HG03439 (cell line): ENCODE results near the gene POU2F3.
A peak's percentile ranks its signal among the peaks of the same experiment; 100 is the strongest.
"Not testable (repeated sequence)": the region's sequence is repeated elsewhere in the genome, so short reads cannot be mapped to it uniquely, and the experiment has no call there.

Source experiments
- ATAC-seq: cut with Tn5 transposase; IDR thresholded peaks from one replicate; pipeline ENCODE4 v1.9.1; 2021; ENCODE audit warnings: mild to moderate bottlenecking, moderate library complexity; ENCODE audit not compliant: unreplicated experiment

POU2F3 gene

DNA sequence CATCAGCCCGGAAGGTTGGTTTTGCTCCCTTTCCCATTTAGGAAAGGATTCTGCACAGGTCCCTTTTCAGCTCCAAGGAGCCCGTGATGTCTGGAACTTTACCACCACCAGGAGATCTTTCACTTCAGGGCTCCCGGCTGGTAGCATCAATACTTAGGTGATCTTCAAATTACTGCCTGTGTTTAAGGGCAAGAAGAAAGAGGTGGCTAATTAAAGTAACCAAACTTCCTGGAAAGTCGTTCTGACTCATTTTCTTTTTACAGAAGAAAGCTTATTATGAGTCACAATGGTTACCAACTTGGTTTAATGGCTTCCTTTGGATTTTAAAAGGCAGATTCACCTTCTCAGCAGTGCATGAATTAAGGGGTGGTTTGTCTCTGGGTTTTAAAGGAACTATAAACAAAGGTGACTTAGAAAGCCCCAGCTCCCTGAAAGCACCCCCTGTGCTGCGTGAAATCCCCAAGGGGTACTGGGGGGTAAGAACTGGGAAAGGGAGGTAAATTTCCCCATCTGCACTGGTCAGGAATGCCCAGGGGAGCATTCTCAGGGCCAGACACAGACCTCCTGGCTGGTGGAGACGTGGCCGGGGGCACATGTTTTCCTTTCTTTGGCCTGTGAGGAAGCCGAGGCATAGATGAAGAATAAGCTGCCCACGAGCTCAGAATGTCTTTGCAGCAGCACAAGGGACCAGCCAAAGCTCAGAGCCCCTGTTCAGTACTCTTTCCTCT is 8.8 kb downstream of the POU2F3 start:
- peak; percentile 56 for ATAC-seq

DNA sequence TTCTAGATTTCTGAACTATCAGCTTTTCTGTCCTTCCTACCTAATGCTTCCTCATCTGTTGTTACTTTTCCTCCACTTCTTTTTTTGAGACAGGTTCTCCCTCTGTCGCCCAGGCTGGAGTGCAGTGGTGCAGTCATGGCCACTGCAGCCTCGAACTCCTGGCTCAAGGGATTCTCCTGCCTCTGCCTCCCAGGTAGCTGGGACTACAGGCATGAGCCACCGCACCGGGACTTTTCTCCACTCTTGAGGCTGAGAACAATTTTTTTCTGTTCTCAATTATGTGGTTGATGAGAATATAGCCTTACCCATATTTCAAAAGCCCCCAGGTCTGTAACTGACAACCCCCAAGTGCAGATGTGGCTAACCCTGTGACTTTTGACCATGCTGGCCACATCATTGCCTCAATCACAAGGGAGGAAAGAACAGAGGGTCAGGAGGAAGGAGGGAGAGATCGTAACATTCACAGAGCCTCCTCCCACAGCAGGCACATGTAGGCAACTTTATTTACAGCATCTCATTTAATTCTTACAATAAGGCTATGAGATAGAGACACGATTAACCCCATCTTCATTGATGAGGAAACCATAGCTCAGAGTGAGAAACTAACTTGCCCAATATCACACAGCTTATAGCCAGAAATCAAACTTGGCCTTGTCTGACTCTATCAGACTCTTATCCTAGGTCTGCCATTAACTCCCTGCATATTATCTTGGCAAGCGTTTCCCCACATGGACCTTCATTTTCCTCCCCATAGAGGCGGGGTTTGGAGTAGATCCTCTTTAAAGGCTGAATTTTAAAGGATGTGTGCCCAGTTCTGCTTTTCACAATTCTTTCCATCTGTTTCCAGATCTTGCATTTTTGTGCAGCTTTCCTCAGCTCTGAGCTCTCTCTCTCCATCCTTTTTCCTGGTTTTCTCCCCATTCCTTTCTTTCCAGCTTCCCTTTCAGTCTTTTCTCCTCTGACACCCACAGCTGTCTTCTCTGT is 9.6 kb downstream of the POU2F3 start:
- ATAC-seq: no peak

DNA sequence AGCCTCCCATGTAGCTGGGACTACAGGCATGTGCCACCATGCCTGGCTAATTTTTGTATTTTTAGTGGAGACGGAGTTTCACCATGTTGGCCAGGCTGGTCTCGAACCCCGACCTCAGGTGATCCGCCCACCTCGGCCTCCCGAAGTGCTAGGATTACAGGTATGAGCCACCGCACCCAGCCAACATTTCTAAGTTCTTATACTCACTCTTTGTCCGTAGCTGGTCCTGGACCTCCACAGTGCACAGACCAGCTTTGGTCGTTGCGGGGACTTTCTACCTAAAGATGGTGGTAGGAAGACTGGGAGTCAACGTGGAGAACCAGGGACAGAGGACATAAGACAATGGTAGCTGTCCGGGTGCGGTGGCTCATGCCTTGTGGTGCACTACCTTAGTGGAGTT is 13.4 kb downstream of the POU2F3 start:
- not testable (repeated sequence) for ATAC-seq

DNA sequence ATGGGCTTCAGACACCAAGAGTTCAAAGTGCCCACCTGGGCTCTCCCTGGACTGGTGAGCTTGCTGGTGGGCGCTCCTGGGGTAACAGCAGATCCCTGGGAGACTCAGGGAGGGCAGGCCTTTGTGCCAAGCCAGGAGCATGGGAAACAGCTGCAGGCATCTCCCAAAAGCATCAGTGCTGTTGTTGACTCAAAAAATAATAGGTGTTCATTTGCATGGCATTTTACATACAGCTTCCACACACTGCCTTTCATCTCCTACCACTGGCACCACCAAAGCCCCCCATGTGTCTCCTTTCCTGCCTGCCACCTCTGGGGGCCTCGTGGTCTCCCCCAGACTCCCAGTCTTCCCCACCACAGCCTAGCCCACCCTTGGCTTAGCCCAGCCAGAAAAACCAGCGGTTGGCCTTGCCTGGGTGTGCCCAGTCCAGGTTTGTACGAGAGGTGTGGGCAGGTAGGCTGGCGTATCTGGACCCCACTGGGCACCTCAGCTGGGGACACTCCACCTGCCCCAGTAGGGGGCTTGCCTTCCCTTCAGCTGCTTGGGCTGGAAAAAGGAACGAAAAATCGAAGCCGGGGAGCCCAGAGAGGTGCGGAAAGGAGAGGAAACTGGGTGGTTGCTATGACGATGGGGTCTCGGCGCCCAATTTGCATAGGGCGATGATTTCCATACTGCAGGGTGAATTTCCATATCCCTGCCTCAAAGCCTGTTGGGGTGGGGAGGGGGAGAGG is 15.0 kb downstream of the POU2F3 start:
- ATAC-seq: no peak

DNA sequence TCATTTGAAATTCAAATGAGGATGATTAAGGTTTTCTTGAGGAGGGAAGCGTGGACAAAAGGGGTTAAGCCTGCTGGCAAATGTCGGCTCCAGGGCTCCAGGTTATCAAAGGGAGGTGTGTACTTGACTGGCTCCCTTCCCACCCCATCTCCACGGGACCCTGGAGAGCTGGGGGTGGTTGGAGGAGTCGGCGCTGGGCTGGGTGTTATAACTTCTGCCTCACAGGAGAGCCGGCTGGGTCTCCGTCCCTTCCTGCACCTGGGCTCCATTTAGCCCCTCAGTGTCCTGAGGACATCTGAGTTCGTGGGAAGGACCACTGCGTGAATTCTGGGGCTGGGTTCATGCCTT is 15.6 kb downstream of the POU2F3 start:
- no peak for ATAC-seq

DNA sequence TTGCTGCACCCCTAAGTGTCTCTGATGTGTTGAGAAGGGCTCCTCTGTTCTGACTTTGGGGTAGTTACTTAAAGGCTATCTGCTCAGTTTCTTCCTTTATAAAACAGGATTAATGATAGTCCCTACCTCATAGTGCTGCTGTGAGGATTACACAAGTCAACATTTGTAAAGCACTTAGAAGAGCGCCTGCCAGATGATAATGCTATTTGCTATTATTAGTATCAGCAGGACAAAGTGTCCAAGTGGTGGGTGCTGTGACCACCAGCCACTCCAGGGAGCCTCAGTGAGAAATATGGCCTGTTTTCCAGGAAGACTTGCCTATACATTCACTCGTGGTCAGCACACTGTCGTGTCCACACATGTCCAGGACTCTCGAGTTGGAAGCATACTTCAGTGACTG is 16.2 kb downstream of the POU2F3 start:
- ATAC-seq: no peak

DNA sequence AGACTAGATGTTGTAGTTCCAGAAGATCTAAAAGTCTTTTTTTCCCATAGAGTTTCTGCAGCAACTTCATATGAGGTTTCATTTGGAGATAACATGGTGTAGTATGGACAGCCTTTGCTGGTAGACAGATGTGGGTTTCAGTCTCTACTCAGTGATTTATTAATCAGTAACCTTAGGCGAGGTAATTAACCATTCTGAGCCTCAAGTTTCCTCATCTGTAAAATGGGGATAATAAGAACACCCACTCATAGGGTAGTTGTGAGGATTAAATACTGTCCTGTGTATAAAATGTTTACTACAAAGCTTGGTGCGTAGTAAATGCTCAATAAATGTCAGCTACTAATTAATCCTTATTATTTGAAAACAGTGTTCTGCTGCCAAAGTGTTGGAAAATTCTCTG is 16.8 kb downstream of the POU2F3 start:
- no peak for ATAC-seq

DNA sequence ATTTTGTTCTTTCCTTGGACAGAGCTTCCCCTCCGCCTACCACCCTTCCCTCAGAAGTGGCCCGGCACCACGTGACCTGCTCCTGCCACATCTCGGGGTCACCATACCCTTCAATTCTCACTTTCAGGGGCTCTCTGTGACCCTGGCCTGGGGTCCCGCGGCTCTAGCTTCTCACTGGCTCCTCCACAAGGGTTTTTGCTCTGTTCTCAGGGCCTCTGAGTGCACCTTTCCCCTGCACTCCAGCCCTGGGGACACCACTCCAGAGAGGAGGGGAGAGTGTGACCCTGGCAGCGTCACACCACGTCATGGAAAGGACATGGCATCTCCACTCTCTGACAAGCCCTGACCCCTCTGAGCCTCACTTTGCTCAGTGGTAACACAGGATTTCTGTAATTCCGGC is 17.4 kb downstream of the POU2F3 start:
- ATAC-seq: no peak

DNA sequence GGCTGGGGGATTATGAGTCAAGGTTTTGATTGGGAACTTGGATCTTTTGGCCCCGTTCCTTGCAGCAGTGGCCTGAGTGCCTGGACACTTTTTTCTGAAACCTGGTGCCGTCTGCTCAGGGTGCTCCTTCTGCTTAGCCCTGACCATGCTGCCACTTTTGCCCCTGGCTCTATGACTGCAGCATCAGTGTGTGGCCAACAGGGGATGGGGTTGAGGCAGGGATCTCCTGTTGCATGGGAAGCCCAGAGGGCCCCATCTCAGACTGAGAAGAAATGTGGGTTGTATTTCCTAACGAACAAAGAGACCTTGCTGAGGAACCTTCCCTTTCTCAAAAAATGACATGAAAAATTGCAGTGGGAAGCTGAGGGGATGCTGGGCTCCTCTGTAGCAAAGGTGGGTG is 18.7 kb downstream of the POU2F3 start:
- no peak for ATAC-seq

DNA sequence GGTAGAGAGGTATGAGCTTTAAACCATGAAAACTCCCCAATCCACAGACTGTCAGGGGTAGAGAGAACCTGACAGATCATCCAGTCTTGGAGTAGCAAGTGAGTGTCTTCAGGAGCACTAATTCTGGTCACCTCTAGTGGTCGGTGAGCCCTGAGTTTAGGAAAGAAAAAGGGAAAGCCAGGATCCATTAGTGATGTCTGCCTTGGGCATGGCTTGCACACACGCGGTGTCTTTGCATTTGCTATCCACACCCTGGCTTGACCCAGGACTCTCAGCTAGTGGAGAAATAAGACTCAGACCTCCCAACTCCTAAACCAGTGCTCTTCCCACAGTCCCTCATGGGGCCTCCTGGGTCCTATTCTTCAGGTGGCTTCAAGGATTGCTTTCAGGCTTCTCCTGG is 19.3 kb downstream of the POU2F3 start:
- no peak for ATAC-seq

DNA sequence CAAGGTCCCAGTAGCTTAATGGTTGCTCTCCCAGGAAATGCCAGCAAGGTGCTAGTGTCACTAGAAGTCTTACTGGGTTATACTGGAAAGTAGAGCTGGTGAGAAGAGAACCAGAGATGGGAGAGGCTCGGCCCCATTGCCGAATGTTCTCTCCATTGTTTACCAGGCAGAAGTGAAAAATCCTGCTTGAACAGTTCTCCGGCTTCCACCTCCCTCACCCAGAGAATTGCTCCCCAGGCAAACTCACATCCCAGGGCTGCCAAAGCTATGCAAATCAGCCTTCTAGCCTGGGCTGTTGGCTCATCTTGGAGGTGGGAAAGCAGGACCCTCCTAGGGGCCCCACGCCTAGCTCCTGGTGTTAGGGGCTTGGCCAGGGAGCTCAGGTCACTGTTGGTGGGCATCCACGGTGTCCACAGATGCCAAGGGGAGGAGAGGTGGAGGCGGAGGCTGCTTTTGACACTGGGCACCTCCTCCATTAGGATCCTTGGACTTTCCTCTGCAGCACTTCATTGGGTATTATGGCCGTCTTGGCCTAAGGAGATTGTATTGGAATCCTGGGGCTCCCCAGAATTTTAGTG is 20.1 kb downstream of the POU2F3 start:
- no peak for ATAC-seq

DNA sequence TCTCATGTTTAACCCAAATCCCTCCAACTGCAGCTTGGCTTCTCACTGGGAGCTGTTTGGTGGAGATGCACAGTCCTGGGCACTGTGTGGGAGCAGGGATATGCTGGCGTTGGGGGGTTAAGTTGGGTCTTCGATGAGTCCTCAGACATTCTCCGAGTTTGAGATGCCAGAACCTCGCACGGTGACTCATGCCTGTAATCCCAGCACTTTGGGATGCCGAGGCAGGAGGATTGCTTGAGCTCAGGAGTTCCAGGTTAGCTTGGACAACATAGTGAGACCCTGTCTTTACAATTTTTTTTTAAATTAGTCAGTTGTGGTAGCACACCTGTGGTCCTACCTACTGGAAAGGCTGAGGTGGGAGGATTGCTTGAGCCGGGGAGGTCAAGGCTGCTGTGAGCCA is 20.7 kb downstream of the POU2F3 start:
- ATAC-seq: no peak

DNA sequence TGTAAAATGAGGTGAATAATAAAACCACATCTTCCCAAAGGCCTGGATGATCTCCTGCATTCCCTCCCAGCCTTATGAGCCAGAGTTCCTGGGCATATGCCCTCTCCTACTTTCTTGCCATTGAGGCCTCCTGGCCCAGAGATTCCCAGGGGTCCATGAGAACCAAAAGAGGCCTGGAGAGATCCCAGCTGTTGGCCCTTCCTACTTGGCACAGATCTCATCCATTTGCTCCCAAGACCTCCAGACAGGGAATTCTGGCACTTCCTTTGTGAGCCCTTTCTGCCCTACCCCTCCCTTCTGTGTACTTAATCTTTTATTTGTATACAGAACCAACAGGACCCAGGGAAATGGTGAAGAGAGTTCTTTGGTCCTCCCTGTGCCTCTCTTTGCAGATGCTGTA is 21.4 kb downstream of the POU2F3 start:
- ATAC-seq: no peak

DNA sequence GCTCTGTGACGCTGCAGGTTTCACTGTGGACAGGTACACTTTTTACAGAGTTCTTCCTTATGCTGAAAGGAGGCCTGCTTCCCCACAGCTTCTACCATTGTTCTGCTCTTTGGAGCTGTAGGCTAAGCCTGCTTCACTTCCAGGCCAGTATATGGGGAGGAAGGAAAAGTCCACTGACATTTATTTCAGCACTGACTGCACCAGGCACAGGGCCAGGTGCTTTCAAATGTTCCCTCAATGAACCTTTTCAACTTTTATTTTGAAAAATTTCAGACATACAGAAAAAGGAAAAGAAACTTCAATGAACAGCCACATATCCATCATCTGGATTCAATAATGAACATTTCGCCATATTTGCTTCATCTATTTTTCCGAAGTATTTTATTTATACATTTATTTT is 22.0 kb downstream of the POU2F3 start:
- no peak for ATAC-seq

DNA sequence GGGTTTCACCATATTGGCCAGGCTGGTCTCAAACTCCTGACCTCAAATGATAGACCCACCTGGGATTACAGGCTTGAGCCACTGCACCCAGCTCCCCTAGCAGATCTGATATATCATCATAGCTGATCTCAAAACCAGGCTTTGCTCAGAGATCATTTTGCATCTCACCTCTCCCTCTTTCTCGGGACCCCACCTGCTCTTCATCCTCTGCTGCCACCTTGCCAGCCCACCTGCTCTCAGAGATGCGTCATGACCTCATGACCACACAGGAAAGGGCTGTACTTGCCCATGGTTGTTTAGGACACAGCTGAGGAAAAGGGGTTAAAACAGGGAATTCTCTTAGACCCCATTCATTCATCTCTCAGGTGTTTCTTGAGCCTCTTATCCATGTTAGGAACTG is 27.4 kb downstream of the POU2F3 start:
- ATAC-seq: no peak

DNA sequence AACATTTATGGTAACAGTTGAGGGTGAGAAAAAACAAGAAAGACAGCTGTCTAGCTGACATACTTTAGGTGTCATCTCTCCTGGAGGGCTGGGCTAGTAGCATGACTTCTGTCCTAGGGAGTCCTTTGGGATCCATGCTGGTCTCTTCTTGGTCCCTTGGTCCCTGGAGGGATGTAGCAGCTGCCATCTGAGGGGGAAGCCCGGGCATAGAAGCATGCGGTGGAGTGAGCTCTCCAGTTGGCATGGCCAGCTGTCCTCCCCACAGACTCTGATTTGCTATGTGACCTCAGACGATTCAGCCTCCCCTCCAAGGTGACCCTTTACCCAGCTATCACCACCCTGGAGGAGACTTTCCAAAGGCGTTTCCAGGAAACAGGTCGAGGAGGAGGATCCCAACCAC is 28.7 kb downstream of the POU2F3 start:
- ATAC-seq: no peak

DNA sequence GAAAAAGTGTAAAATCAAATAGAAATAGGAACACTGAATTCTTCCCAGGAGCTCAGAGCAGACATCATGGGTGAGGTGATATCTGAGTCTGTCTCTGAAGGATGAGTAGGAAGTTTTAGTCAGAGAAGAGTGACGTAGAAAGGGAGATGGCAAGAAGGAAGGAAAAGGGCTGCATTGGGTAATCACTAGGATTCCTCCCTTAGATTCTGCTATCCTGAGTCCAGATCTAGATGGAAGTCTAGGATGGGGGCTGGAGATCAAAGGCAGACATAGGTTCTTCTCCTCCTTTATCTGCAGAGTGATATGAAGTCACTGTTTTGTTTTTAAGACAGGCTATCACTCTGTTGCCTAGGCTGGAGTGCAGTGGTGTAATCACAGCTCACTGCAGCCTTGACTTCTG is 30.4 kb downstream of the POU2F3 start:
- ATAC-seq: no peak

DNA sequence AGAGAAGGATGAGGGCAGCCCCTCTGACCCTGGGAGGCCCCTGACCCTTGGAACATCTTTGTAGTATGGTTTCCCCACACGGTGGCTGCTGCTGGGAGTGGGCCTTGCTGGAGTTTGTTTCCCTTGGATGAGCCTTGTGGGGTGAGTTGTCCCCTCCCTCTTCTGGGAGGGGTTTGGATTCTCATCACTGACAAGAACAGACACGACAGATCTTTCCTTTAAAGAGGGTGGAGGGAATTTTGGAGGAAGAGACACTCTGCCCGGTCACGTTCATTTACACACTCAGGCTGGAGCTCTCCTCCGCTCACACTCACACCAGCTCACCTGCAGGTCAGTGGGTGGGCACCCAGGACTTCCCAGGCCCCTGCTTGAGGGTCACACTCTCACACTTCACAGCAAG is 31.7 kb downstream of the POU2F3 start:
- ATAC-seq: no peak

DNA sequence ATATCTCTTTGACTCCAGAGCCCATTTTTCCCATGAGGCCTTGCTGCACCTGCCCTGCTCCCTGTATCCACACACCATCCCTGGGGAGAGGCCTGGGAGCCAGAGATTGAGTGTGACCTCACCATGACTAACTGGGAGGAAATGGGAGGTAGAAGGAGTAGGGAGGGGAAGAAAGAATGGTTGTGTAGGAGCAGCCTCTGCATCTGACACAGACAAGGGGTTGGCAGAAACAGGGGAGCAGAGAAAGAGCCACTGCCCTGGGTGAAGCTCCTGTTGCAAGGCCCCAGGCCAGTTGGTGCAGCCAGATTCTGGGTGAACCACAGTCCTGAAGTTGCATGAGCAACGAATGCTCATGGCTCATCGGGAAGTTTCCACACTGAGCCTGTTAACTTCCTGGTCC is 32.4 kb downstream of the POU2F3 start:
- no peak for ATAC-seq

DNA sequence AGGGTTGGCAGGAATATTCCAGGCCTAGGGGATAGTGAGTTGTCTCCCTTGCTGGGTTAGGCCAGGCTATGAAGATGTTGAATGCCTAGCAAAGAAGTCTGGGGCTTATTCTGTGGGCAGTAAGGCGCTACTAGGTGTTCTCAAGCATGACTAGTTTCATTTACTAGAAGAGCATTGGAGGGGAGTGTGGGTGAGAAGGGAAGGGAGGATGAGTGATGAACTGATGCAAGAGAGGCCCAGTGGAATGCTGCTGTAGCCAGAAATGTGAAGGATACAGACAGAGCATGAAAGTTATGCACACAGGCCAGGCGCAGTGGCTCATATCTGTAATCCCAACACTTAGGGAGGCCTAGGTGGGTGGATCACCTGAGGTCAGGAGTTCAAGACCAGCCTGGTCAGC is 33.5 kb downstream of the POU2F3 start:
- ATAC-seq: no peak

DNA sequence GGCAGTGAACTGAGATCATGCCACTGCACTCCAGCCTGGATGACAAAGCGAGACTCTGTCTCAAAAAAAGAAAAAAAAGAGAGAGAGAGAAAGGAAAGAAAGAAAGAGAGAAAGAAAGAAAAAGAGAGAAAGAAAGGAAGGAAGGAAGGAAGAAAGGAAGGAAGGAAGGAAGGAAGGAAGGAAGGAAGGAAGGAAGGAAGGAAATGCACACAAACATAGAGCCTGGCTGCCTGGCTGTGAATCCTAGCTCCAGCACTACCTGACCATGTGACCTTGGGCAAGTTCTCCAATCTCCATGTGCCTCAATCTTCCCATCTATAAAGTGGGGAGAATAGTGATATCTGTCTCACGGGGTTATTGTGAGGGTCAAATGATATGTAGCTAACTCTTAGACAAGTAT is 34.0 kb downstream of the POU2F3 start:
- ATAC-seq: not testable (repeated sequence)
